ENCODE data around the gene GMIP.
"Not testable (repeated sequence)": the region's sequence is repeated elsewhere in the genome, so short reads cannot be mapped to it uniquely, and the experiment has no call there.

GMIP gene

DNA sequence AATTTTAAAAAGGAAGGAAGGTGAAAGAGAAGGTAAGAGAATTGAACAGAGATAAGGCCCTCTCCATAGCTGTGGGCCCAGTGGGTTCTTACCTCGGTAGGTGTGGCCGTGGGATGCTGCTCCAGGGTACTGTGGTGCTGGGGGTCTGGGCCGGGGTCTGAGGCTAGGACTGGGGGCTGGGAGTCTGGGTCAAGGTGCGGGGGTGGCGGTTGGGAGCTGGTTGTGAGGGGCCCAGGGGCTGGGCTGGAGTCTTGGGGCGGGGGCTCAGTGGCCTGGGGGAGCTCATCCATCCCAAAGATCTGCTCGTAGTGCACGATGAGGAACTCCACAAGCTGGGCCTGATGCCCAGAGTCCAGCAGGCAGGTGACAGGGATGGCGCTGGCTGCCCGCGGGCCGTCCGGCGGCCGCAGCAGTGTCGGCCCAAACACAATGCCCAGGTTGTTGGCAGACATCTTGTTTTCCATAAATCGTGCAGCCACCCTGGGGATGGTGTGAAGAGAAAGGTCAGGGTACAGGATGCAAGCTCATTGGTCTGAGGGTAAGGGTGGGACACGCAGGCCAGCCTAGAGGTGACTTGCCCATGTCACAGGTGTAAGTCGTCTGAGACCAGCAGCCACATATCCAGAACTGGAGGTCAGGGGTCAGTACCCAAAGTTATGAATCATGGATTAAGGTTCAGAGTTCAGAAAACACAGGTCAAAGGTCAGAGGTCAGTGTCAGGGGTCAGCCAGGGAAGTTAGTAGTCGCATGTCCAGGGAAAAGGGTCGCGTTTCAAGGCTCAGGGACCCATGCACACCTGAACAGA, 9.5 kb downstream of the GMIP start:
- FAIRE-seq, result no peak

- no peak for FAIRE-seq
Measured at GRCh38 chr19:19632661-19633060, 10.8 kb downstream of the GMIP start.

- FAIRE-seq, result no peak
Measured at GRCh38 chr19:19631346-19631745, 12.1 kb downstream of the GMIP start.

DNA sequence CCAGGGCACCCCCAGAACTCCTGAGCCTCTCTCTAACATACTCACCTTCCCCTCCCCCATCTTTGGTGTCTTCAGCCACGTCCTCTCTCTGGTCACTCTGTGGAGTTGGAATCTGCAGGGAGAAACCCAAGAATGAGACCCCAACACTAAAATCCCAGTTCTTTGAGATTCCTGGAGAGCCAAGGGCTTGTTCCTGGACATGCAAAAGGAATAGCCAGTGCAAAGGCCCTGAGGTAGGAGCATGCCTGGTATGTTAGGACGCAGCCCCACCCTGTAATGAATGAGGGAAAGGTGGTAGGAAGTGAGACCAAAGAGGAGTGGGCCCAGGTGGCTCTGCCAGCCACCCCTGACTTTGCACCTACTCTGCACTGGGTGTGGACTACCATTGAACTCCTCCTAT, 13.0 kb downstream of the GMIP start:
- FAIRE-seq, result no peak

GRCh38 chr19:19630062-19630414, 13.4 kb downstream of the GMIP start:
- FAIRE-seq, result no peak

DNA sequence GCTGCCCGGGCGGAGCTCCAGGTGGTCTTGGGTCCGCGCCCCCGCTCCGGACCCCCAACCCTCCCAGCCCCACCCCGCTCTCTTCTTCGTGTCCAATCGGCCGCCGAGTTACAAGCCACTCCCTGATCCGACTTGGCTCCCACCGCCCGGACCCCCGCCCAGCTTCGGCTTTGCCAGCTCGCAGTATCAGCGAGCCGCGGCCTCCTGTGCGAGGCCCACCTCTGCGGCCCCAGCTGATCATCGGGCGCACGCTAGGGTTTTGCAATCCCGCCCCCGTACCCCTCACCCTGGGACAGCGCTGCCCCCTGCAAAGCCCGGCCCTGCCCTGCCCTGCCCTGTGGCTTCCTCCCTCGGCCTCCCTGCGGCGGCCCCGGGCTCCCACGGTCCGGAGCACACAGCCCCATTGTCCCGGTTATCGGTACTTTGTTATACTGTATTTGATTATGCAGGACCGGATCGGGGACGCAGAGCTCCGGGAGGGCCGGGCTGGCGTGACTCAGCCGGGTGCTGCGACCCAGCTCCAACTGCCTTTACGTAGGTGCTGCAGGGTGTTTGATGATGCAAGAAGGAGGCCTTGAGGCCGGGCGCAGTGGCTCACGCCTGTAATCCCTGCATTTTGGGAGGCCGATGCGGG, 14.8 kb downstream of the GMIP start:
- no peak for FAIRE-seq

- no peak for FAIRE-seq
Measured at GRCh38 chr19:19627621-19628500, 15.6 kb downstream of the GMIP start, which contains the start of gene LPAR2. Gene LPAR2, minus strand, starts transcription at chr19:19628220. Its CDS starts 945 bp downstream, at chr19:19627275.

GRCh38 chr19:19626516-19627472, 16.7 kb downstream of the GMIP start:
- FAIRE-seq, result no peak

GRCh38 chr19:19624032-19624570, 19.4 kb downstream of the GMIP start:
- no peak for FAIRE-seq

- FAIRE-seq, result no peak
Measured at GRCh38 chr19:19623383-19623782, 20.1 kb downstream of the GMIP start.

GRCh38 chr19:19619849-19620210, 23.6 kb downstream of the GMIP start:
- FAIRE-seq, result no peak

GRCh38 chr19:19619181-19619848, 24.1 kb downstream of the GMIP start:
- FAIRE-seq, result no peak

- peak; percentile 89 for FAIRE-seq
Measured at GRCh38 chr19:19618219-19619051, 25.0 kb downstream of the GMIP start, which contains the start of gene PBX4. Gene PBX4, minus strand, starts transcription at chr19:19618687. Its CDS starts 58 bp downstream, at chr19:19618629.

DNA sequence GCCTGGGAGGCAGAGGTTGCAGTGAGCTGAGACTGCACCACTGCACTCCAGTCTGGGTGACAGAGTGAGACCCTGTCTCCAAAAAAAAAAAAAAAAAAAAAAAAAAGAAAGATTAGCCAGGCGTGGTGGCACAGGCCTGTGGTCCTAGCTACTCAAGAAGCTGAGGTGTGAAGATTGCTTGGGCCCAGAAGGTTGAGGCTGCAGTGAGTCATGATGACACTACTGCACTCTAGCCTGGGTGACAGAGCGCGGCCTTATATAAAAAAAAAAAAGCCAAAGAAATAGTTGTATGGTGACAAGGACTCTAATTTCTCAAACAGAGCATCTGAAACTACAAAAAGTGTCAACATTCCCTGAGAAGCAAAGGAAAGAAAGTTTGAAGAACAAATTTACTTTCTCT, 28.4 kb downstream of the GMIP start:
- no peak for FAIRE-seq

DNA sequence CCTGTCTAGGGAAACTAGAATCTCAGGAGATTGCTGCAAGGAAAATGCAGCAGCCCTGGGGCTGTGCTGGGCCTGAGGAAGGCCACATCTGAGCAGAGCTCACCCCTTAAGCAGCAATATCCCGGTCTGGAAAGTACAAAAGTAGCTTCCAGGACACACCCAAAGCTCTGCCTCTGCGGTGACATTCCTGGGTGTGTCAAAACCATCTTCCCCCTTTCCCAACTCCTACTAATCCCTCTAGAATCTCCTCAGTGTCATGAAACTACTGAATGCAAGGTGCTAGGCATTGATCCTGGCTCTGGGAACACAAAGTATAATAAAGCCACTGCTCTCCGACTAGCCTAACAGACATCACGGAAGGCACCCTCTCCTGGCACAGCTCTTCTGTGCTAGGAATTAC, 30.0 kb downstream of the GMIP start:
- FAIRE-seq, result no peak

DNA sequence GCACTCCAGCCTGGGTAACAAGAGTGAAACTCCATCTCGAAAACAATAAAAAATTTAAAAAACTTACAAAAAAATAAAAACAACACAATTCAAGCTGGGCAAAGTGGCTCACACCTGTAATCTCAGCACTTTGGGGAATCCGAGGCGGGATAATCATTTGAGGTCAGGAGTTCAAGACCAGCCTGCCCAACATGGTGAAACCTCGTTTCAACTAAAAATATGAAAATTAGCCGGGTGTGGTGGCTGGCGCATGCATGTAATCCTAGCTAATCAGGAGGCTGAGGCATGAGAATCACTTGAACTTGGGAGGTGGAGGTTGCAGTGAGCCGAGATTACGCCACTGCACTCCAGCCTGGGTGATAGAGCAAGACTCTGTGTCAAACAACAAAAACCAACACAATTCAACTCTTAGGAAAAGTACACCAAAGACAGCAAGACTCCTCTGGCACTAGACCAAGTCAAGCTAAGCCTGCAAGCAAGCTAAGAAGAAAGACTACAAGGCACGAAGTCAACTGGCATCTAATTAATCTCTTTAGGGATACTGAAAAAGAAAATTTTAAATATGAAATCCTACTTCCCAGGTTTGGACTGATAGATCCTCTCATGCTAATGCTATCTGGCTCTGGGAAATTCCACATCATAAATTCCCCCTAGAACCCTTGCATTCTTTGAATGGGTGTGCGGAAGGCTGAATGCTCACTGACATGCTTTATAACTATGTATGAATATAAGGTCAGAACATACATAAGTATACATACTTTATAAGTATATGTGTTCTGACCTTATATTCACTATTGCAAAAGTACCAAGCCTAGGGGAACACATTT, 32.9 kb downstream of the GMIP start:
- FAIRE-seq, result no peak

- not testable (repeated sequence) for FAIRE-seq
Measured at GRCh38 chr19:19606686-19607085, 36.8 kb downstream of the GMIP start.

DNA sequence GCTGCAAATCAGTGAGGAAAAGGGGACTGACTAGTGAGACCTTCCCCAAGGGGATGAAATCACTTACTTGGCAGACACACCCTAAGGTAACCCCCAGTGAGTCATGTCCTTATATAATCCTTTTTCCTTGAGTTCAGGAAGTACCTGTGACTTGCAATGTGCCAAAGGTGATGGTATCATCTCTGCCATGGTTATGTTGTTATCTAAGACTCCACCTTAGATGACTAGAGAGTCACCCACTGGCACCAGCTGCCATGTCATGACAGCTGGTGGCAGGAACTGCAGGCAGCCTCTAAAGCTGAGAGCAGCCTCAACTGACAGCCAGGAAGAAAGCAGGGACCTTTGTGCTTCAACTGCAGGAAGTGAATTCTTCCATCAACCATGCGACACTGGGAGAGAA, 37.4 kb downstream of the GMIP start:
- FAIRE-seq, result no peak

DNA sequence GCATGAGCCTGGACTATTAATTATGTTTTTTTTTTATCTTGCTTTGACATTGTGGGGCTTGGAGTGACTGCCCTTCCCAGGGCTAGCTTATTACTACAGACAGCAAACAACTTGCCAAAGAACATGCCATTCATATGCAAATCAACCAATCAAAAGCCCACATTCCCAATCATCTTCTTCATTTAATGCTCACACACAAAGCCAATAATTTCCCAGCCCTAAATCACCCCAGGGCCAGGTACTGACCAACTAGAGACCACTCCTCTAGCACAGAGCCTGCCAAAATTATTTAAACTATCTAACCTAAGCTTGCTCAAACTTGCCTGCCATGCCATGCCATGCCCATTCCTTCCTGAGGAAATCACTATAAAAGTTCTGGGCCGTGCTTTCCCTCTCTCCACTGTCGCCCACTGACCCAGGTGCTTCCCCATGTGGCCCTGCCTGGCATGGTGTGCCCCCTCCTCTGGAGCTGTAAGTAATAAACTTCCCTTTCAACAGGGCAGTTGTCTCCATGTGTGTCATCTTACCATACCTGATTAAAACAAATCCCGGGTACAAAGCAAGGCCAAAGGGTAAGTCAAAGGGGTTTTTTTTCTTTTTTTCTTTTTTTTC, 40.6 kb downstream of the GMIP start:
- FAIRE-seq, result no peak

All from G401.6 (cell line).